H1 (cell line): ENCODE measurements around the gene ALKAL2. TPM values are rescaled to one million over a fixed set of nuclear protein-coding genes. Genes with fewer than 3 reads are reported as not detected.

Experiments used
- CTCF ChIA-PET: fragments of 300-600 bp; sonication (Branson Sonifier 250); formaldehyde crosslinking; loops from one replicate; lab custom pipeline; 2021; ENCODE audit not compliant: partially characterized antibody; lab: Charles Lee
- POLR2A ChIA-PET: fragments of 300-600 bp; sonication (Branson Sonifier 250); formaldehyde crosslinking; loops from one replicate; lab custom pipeline; 2021; ENCODE audit warnings: inconsistent platforms; ENCODE audit not compliant: partially characterized antibody; lab: Charles Lee
- DNase-seq, 2 experiments: peaks; one replicate each; pipeline versions ENCODE4 v3.0.0 to v3.0.0-alpha.2; 2010 to 2022; ENCODE audit warnings: low spot score in 2 of 2, low read depth in 1 of 2, mixed read lengths in 1 of 2
- FAIRE-seq: peaks from 2 replicates; lab custom pipeline; 2011; peaks lifted over from hg19 to GRCh38; lab: Jason Lieb, UNC
- H2AFZ ChIP-seq: 2 replicates; pipeline ENCODE4 v1.8.1; 2012; ENCODE audit warnings: low read length, inconsistent platforms
- H2AK5ac ChIP-seq: 2 replicates; pipeline ENCODE4 v1.6.1; 2013; ENCODE audit warnings: low read depth, low read length
- H2BK120ac ChIP-seq: replicated peaks from 2 replicates; pipeline ENCODE3; 2013; ENCODE audit warnings: low read depth, low read length, inconsistent platforms
- H2BK12ac ChIP-seq: 2 replicates; pipeline ENCODE4 v1.6.1; 2013; ENCODE audit warnings: low read depth, low read length
- H2BK15ac ChIP-seq: 2 replicates; pipeline ENCODE4 v1.6.1; 2013; ENCODE audit warnings: low read length
- H2BK20ac ChIP-seq: 2 replicates; pipeline ENCODE4 v1.6.1; 2013; ENCODE audit warnings: low read length
- H2BK5ac ChIP-seq: 2 replicates; pipeline ENCODE4 v1.6.1; 2013; ENCODE audit warnings: low read depth, low read length
- H3K14ac ChIP-seq: 2 replicates; pipeline ENCODE4 v1.6.1; 2013; ENCODE audit warnings: inconsistent platforms; ENCODE audit not compliant: insufficient read length
- H3K18ac ChIP-seq: 2 replicates; pipeline ENCODE4 v1.6.1; 2013; ENCODE audit warnings: low read length; ENCODE audit errors: extremely low read depth
- H3K23ac ChIP-seq: 2 replicates; pipeline ENCODE4 v1.6.1; 2013; ENCODE audit warnings: inconsistent platforms; ENCODE audit not compliant: insufficient read length
- H3K23me2 ChIP-seq: 2 replicates; pipeline ENCODE4 v1.6.1; 2013; ENCODE audit warnings: low read depth, low read length
- H3K27ac ChIP-seq: 2 replicates; pipeline ENCODE4 v1.6.1; 2011; ENCODE audit warnings: low read depth, low read length, inconsistent platforms
- H3K27me3 ChIP-seq, 4 experiments: replicated peaks in 1 of 4; 1 replicate in 1 of 4; 2 replicates in 3 of 4; pipeline versions ENCODE4 v1.6.1 to v1.8.1; 2011 to 2013; ENCODE audit warnings: low read length in 3 of 4, mild to moderate bottlenecking in 3 of 4, inconsistent platforms in 2 of 4, mixed read lengths in 2 of 4, moderate library complexity in 1 of 4; ENCODE audit not compliant: control insufficient read depth in 3 of 4, insufficient read depth in 3 of 4; ENCODE audit errors: extremely low read depth in 1 of 4
- H3K36me3 ChIP-seq, 4 experiments: 2 replicates each; pipeline versions ENCODE4 v1.6.1 to v1.8.1; 2011 to 2013; ENCODE audit warnings: mild to moderate bottlenecking in 4 of 4, low read length in 3 of 4, moderate library complexity in 2 of 4, control low read depth in 1 of 4, inconsistent platforms in 1 of 4; ENCODE audit not compliant: insufficient read depth in 4 of 4, control insufficient read depth in 2 of 4
- H3K4ac ChIP-seq: replicated peaks from 2 replicates; pipeline ENCODE3; 2013; ENCODE audit warnings: low read length, low read depth, mixed read lengths, inconsistent platforms; ENCODE audit not compliant: insufficient read length
- H3K4me1 ChIP-seq, 4 experiments: replicated peaks in 1 of 4; 1 replicate in 1 of 4; 2 replicates in 3 of 4; pipeline versions ENCODE4 v1.6.1 to v1.8.1; 2011 to 2013; ENCODE audit warnings: low read length in 3 of 4, inconsistent platforms in 2 of 4, mixed read lengths in 1 of 4; ENCODE audit not compliant: insufficient read depth in 4 of 4, control insufficient read depth in 3 of 4
- H3K4me2 ChIP-seq, 2 experiments: 2 replicates each; pipeline versions ENCODE4 v1.6.1 to v1.8.1; 2011 to 2013; ENCODE audit warnings: low read depth in 2 of 2, low read length in 2 of 2, control low read depth in 1 of 2, inconsistent platforms in 1 of 2, mild to moderate bottlenecking in 1 of 2; ENCODE audit not compliant: insufficient read depth in 1 of 2
- H3K4me3 ChIP-seq, 4 experiments: fragments of 200-600, 300-600 bp in 1 of 4; sonication (generic), shearing (Covaris generic), sonication (Bioruptor Twin) in 1 of 4; 2 replicates each; pipeline versions ENCODE4 v1.5.1 to v1.8.1; 2011 to 2016; ENCODE audit warnings: low read length in 4 of 4, low read depth in 3 of 4, control low read depth in 2 of 4, inconsistent platforms in 2 of 4, mild to moderate bottlenecking in 2 of 4, mixed read lengths in 1 of 4, moderate library complexity in 1 of 4; ENCODE audit not compliant: insufficient read depth in 2 of 4; ENCODE audit errors: extremely low read depth in 1 of 4
- H3K56ac ChIP-seq: replicated peaks from 2 replicates; pipeline ENCODE3; 2013; ENCODE audit warnings: low read depth, mild to moderate bottlenecking, mixed read lengths, low read length, inconsistent platforms; ENCODE audit not compliant: insufficient read length
- H3K79me1 ChIP-seq: 2 replicates; pipeline ENCODE4 v1.6.1; 2013; ENCODE audit warnings: low read depth, low read length, control low read depth
- H3K79me2 ChIP-seq, 2 experiments: 2 replicates each; pipeline versions ENCODE4 v1.6.1 to v1.8.1; 2012 to 2013; ENCODE audit warnings: low read length in 2 of 2, mild to moderate bottlenecking in 2 of 2, inconsistent platforms in 1 of 2; ENCODE audit not compliant: insufficient read depth in 2 of 2, control insufficient read depth in 1 of 2
- H3K9ac ChIP-seq, 4 experiments: replicated peaks in 1 of 4; 1 replicate in 1 of 4; 2 replicates in 3 of 4; pipeline versions ENCODE4 v1.6.1 to v1.8.1; 2011 to 2013; ENCODE audit warnings: low read depth in 3 of 4, low read length in 3 of 4, control low read depth in 2 of 4, mild to moderate bottlenecking in 2 of 4, moderate library complexity in 2 of 4, inconsistent platforms in 1 of 4; ENCODE audit errors: extremely low read depth in 1 of 4
- H3K9me3 ChIP-seq, 2 experiments: 2 replicates each; pipeline versions ENCODE4 v1.6.1 to v1.8.1; 2012 to 2013; ENCODE audit warnings: mild to moderate bottlenecking in 2 of 2, moderate library complexity in 2 of 2, control low read depth in 1 of 2, inconsistent platforms in 1 of 2, low read depth in 1 of 2, low read length in 1 of 2, mixed read lengths in 1 of 2; ENCODE audit not compliant: insufficient read depth in 2 of 2
- H4K20me1 ChIP-seq, 2 experiments: replicated peaks in 1 of 2; 2 replicates each; pipeline versions ENCODE3 to v1.8.1; 2011 to 2013; ENCODE audit warnings: inconsistent platforms in 2 of 2, low read length in 2 of 2, mild to moderate bottlenecking in 1 of 2; ENCODE audit not compliant: insufficient read depth in 2 of 2, control insufficient read depth in 1 of 2
- H4K5ac ChIP-seq: 2 replicates; pipeline ENCODE4 v1.6.1; 2013; ENCODE audit warnings: low read length, low read depth, mixed read lengths, inconsistent platforms; ENCODE audit not compliant: insufficient read length
- H4K8ac ChIP-seq: 2 replicates; pipeline ENCODE4 v1.8.0; 2013; ENCODE audit warnings: mild to moderate bottlenecking, moderate library complexity, low read length, inconsistent platforms; ENCODE audit not compliant: insufficient read depth; ENCODE audit errors: extremely low read depth
- H4K91ac ChIP-seq: replicated peaks from 2 replicates; pipeline ENCODE3; 2013; ENCODE audit warnings: low read length, mixed read lengths, inconsistent platforms; ENCODE audit not compliant: insufficient read length
- BCL11A ChIP-seq, 2 experiments: IDR thresholded peaks; one replicate each; pipeline ENCODE4 v1.6.1; 2011; ENCODE audit warnings: low read depth in 2 of 2, low read length in 2 of 2, mild to moderate bottlenecking in 2 of 2
- CHD1 ChIP-seq: IDR thresholded peaks from 2 replicates; pipeline ENCODE4 v1.6.1; 2012; ENCODE audit warnings: low read depth, low read length, improper control_type of control experiment
- CREB1 ChIP-seq: IDR thresholded peaks from 2 replicates; pipeline ENCODE4 v1.6.1; 2012; ENCODE audit warnings: inconsistent platforms
- CTBP2 ChIP-seq: IDR thresholded peaks from 2 replicates; pipeline ENCODE4 v1.7.0; 2011; ENCODE audit warnings: borderline replicate concordance, mild to moderate bottlenecking, moderate library complexity, mixed read lengths, low read length; ENCODE audit not compliant: insufficient read depth, insufficient read length
- EZH2 ChIP-seq: fragments of 200-600 bp; sonication (generic); IDR thresholded peaks from 2 replicates; pipeline ENCODE4 v1.7.1; 2012; ENCODE audit warnings: low read depth, mild to moderate bottlenecking, moderate library complexity, low read length, inconsistent platforms; ENCODE audit not compliant: severe bottlenecking
- FOSL1 ChIP-seq: IDR thresholded peaks from 2 replicates; pipeline ENCODE4 v1.6.1; 2011; ENCODE audit warnings: mild to moderate bottlenecking, low read depth, low read length, moderate library complexity; ENCODE audit not compliant: insufficient read depth
- KDM4A ChIP-seq: IDR thresholded peaks from one replicate; pipeline ENCODE4 v1.7.1; 2012; ENCODE audit warnings: low read depth, mild to moderate bottlenecking, moderate library complexity, low read length, inconsistent platforms; ENCODE audit not compliant: severe bottlenecking
- MAFK ChIP-seq: IDR thresholded peaks from 2 replicates; pipeline ENCODE4 v1.6.1; 2012; ENCODE audit warnings: low read depth, mild to moderate bottlenecking, improper control_type of control experiment, low read length
- PHF8 ChIP-seq: fragments of 200-600 bp; sonication (generic); conservative IDR thresholded peaks from 2 replicates; pipeline ENCODE4 v1.7.1; 2012; ENCODE audit warnings: low read depth, mild to moderate bottlenecking, inconsistent platforms, low read length, moderate library complexity
- POLR2AphosphoS5 ChIP-seq: IDR thresholded peaks from 2 replicates; pipeline ENCODE4 v1.6.1; 2011; ENCODE audit warnings: low read depth, low read length
- RFX5 ChIP-seq: IDR thresholded peaks from 2 replicates; pipeline ENCODE4 v1.6.1; 2011; ENCODE audit warnings: low read depth, low read length, improper control_type of control experiment, borderline replicate concordance
- RNF2 ChIP-seq: fragments of 200-900, 300-1000 bp; sonication (generic); IDR thresholded peaks from 2 replicates; pipeline ENCODE4 v1.7.1; 2016; ENCODE audit warnings: borderline replicate concordance, low read depth, mild to moderate bottlenecking, antibody characterized with exemption, low read length; ENCODE audit not compliant: poor library complexity, severe bottlenecking; ENCODE audit errors: missing control alignments
- TAF1 ChIP-seq: IDR thresholded peaks from 2 replicates; pipeline ENCODE4 v1.6.1; 2011; ENCODE audit warnings: mild to moderate bottlenecking, low read depth, low read length
- WGBS, 2 experiments: shearing (Covaris generic) in 1 of 2; methylation state at CpG; one replicate each; pipeline versions ENCODE4 v1.1.6 to v1.1.7; 2013 to 2015; ENCODE audit warnings: low lambda C conversion rate in 2 of 2, mixed read lengths in 2 of 2, inconsistent platforms in 1 of 2, low coverage in 1 of 2, missing lambda C conversion rate in 1 of 2; ENCODE audit not compliant: insufficient replicate concordance in 2 of 2, insufficient coverage in 1 of 2, insufficient read length in 1 of 2; ENCODE audit errors: extremely low coverage in 1 of 2, missing lambda C conversion rate in 1 of 2; 5-methylcytosine and 5-hydroxymethylcytosine counted together
- polyA plus RNA-seq, 7 experiments: library from polyadenylated mRNA; depleted of rRNA in 3 of 7; stranded (reverse) in 5 of 7; unstranded in 2 of 7; fragments of >200 nt in 5 of 7; fragments of 200-250 nt in 2 of 7; gene quantifications; 1 replicate in 5 of 7; 2 replicates in 1 of 7; 4 replicates in 1 of 7; pipeline versions ENCODE4 v1.2.1 to v1.2.3, GENCODE V29; 2011 to 2013; ENCODE audit warnings: missing spikeins in 2 of 7, mixed read lengths in 2 of 7
- total RNA-seq: library from RNA; stranded (reverse); fragmentation: NEBNext Ultra II Directional; extraction: Animal tissue kit (Norgen Biotek cat#: 25700); gene quantifications from 2 replicates; pipeline ENCODE4 v1.2.1, GENCODE V29; 2021

Gene ALKAL2
- total and polyA plus RNA-seq, 2 of the 8 experiments (the other 6 are each of a cell fraction or from before 2014, with no cell fraction given), result 4.6 to 11.5 TPM

DNA sequence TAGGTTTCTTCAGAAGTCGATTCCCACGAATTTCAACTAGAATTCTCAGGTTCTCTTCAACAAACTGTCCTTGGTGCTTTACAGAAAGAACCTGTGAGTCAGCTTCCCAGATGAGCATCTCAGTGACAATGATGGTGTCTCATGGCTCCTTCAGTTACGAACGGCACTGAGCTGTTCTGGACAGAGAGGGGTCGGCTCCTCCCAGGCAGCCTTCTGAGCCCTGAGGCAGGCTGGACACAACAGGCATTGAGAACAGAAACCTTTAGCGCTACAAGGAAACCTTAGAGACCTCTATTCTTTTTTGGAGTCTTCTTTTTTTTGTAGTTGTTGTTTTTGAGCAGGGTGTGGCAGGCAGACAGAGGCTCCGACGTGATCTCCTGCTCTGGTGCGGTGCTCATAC, 35.1 kb upstream of the ALKAL2 start:
- Histone ChIP-seq H2AFZ (no peak overlapping the region), H2AK5ac (no peak overlapping the region), H3K9me3 (peaks cover 0 to 2% of the 10 kb centered on the region in 2 experiments; a peak in 1 of 4 replicates), H2BK120ac (no peak overlapping the region), H2BK15ac (no peak overlapping the region), H3K9ac (no peak overlapping the region), H3K4ac (no peak overlapping the region), H4K20me1 (peaks cover 0 to 7% of the 10 kb centered on the region in 2 experiments), H3K56ac (no peak overlapping the region), H3K23ac (no peak overlapping the region), H4K5ac (no peak overlapping the region), H2BK12ac (no peak overlapping the region), H3K23me2 (peaks cover 4% of the 10 kb centered on the region; the same call in 1 of the 2 replicates), H3K27ac (no peak overlapping the region), H3K79me2 (no peaks in the 10 kb centered on the region), H3K36me3 (no peaks in the 10 kb centered on the region), H3K4me1 (no peaks in the 10 kb centered on the region), H3K79me1 (no peaks in the 10 kb centered on the region), H3K14ac (no peak overlapping the region), H3K4me2 (no peak overlapping the region), H2BK20ac (no peak overlapping the region), H3K4me3 (no peak overlapping the region), H2BK5ac (no peak overlapping the region), H3K27me3 (peaks cover 0 to 5% (median 0%) of the 10 kb centered on the region in 4 experiments; a peak in 1 of 7 replicates), H4K91ac (no peak overlapping the region), H4K8ac (no peak overlapping the region), H3K18ac (no peak overlapping the region)
- 86% methylated on average over 9 of the region's 9 CpGs; no CpG with 5 or more reads in 1 of the 2 experiments for WGBS, 2 experiments
- ChIA-PET CTCF (no interaction called here), POLR2A (no interaction called here)
- DNase-seq, result no peak
- FAIRE-seq, result no peak
- TF ChIP-seq CREB1, result no peak
- no peak for TF ChIP-seq PHF8
- no peak for TF ChIP-seq RNF2
- TF ChIP-seq FOSL1, result no peak
- no peak for TF ChIP-seq MAFK
- no peak for TF ChIP-seq CHD1
- TF ChIP-seq TAF1, result no peak
- TF ChIP-seq EZH2, result no peak
- TF ChIP-seq CTBP2, result no peak
- TF ChIP-seq RFX5, result no peak
- no peak for TF ChIP-seq POLR2AphosphoS5
- no peak for TF ChIP-seq BCL11A (IDR thresholded peaks at IDR 0.05; ENCODE audit: low read depth in 2 of 2, low read length in 2 of 2)
- no peak for TF ChIP-seq KDM4A
